Naive thymus-derived CD4-positive, alpha-beta T cell (primary cell): ENCODE data around the gene ZNF366. TPM values are rescaled to one million over a fixed set of nuclear protein-coding genes. Genes with fewer than 3 reads are reported as not detected.

Source experiments
- ATAC-seq: fragments of 150-1000 bp; cut with Tn5 transposase; 2 replicates; pipeline ENCODE4 v1.10.0; 2021; ENCODE audit warnings: mild to moderate bottlenecking, moderate library complexity
- CTCF ChIA-PET: fragments of 350-600 bp; sonication (Branson Sonifier 250); formaldehyde crosslinking; loops from one replicate; lab custom pipeline; 2021; ENCODE audit warnings: antibody characterized with exemption; lab: Charles Lee
- POLR2A ChIA-PET: fragments of 350-600 bp; sonication (Branson Sonifier 250); formaldehyde crosslinking; loops from one replicate; lab custom pipeline; 2021; ENCODE audit warnings: antibody characterized with exemption, inconsistent platforms; lab: Charles Lee
- DNase-seq, 9 donors: peaks; one replicate each; pipeline versions ENCODE4 v3.0.0 to v3.0.0-alpha.2; 2020 to 2022; ENCODE audit warnings: mixed read lengths in 1 of 9
- H3K27ac ChIP-seq: one replicate; pipeline ENCODE4 v1.7.0; 2013; ENCODE audit warnings: mild to moderate bottlenecking, low read depth, low read length, moderate library complexity
- H3K27me3 ChIP-seq, 2 donors: one replicate each; pipeline ENCODE4 v1.7.0; 2013; ENCODE audit warnings: low read length in 2 of 2, mild to moderate bottlenecking in 2 of 2, moderate library complexity in 2 of 2; ENCODE audit not compliant: control insufficient read depth in 2 of 2, insufficient read depth in 2 of 2
- H3K36me3 ChIP-seq, 3 experiments: 1 replicate in 2 of 3; 2 replicates in 1 of 3; pipeline ENCODE4 v1.7.0; 2013; ENCODE audit warnings: low read length in 3 of 3, mild to moderate bottlenecking in 3 of 3, moderate library complexity in 1 of 3; ENCODE audit not compliant: insufficient read depth in 3 of 3, control insufficient read depth in 2 of 3
- H3K4me1 ChIP-seq, 2 donors: one replicate each; pipeline ENCODE4 v1.7.0; 2013; ENCODE audit warnings: low read length in 2 of 2, mild to moderate bottlenecking in 2 of 2, moderate library complexity in 1 of 2; ENCODE audit not compliant: control insufficient read depth in 2 of 2, insufficient read depth in 2 of 2
- H3K4me3 ChIP-seq: 2 replicates; pipeline ENCODE4 v1.7.0; 2013; ENCODE audit warnings: mild to moderate bottlenecking, low read length
- H3K9me3 ChIP-seq, 3 experiments: 1 replicate in 2 of 3; 2 replicates in 1 of 3; pipeline ENCODE4 v1.7.0; 2013; ENCODE audit warnings: low read length in 3 of 3; ENCODE audit not compliant: control insufficient read depth in 2 of 3
- H3K27ac Mint-ChIP-seq, 9 donors: one replicate each; pipeline ENCODE4 v1.8.0; 2020 to 2022; ENCODE audit warnings: mixed read lengths in 9 of 9, mild to moderate bottlenecking in 8 of 9, moderate library complexity in 5 of 9, inconsistent platforms in 2 of 9
- H3K27me3 Mint-ChIP-seq, 5 donors: one replicate each; pipeline ENCODE4 v1.8.0; 2021 to 2022; ENCODE audit warnings: mixed read lengths in 5 of 5, mild to moderate bottlenecking in 1 of 5
- H3K36me3 Mint-ChIP-seq, 5 donors: one replicate each; pipeline ENCODE4 v1.8.0; 2020 to 2022; ENCODE audit warnings: mixed read lengths in 5 of 5, mild to moderate bottlenecking in 3 of 5, inconsistent platforms in 1 of 5
- H3K4me1 Mint-ChIP-seq, 7 donors: one replicate each; pipeline ENCODE4 v1.8.0; 2020 to 2022; ENCODE audit warnings: mixed read lengths in 7 of 7, mild to moderate bottlenecking in 3 of 7, inconsistent platforms in 1 of 7
- H3K4me3 Mint-ChIP-seq, 10 donors: one replicate each; pipeline ENCODE4 v1.8.0; 2020 to 2022; ENCODE audit warnings: mild to moderate bottlenecking in 10 of 10, mixed read lengths in 10 of 10, moderate library complexity in 6 of 10, inconsistent platforms in 2 of 10
- H3K9me3 Mint-ChIP-seq, 11 donors: one replicate each; pipeline ENCODE4 v1.8.0; 2020 to 2022; ENCODE audit warnings: mixed read lengths in 11 of 11, mild to moderate bottlenecking in 4 of 11, inconsistent platforms in 1 of 11, moderate library complexity in 1 of 11
- intact Hi-C, 2 donors: fragments of 100-400 bp; cut with micrococcal nuclease; formaldehyde crosslinking; loops; one replicate each; pipeline ENCODE4 v1.15.1; 2023
- polyA plus RNA-seq, 2 donors: library from polyadenylated mRNA; unstranded; fragments of 300-500 nt; fragmentation: Illumina TruSeq; gene quantifications; one replicate each; pipeline ENCODE4 v1.2.3, GENCODE V29; 2021
- total RNA-seq, 6 experiments: library from RNA in 5 of 6; stranded (reverse) in 5 of 6; gene quantifications; 1 replicate in 5 of 6; 2 replicates in 1 of 6; pipeline ENCODE4 v1.2.3 and lab custom pipeline; 2021 to 2026

The ZNF366 gene
- total and polyA plus RNA-seq, 7 experiments from 2014 or later: 0.11 to 1.1 (median 0.19) TPM; not detected in 4

DNA sequence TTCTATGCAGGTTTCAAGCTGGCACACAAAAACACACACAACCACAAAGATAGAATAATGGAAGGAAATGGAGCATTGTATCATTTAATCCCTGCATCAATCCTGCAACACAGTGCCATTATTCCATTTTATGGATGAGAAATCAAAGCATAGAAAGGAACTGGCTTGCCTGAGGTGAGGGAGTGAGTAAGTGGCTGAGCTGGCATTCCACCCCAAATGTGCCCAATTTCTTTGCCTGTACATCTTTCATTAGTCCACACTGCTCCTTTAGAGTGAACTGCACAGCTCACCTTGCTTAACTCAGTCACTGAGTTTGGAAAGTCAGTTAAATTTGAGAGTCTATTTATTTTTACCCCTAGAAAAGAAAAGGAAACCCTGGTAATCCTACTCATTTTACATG, 28.9 kb downstream of the ZNF366 start:
- Histone ChIP-seq H3K4me3 (no peak overlapping the region), H3K27ac (no peak overlapping the region), H3K27me3 (no peaks in the 10 kb centered on the region), H3K4me1 (no peaks in the 10 kb centered on the region), H3K36me3 (no peaks in the 10 kb centered on the region), H3K9me3 (no peaks in the 10 kb centered on the region)
- intact Hi-C loops: no loop called here
- Mint-ChIP-seq H3K4me1 (no peaks in the 10 kb centered on the region), H3K36me3 (no peaks in the 10 kb centered on the region), H3K27ac (no peak overlapping the region), H3K4me3 (no peak overlapping the region), H3K27me3 (peaks cover 13 to 29% (median 27%) of the 10 kb centered on the region in 5 donors), H3K9me3 (peaks cover 0 to 2% (median 0%) of the 10 kb centered on the region in 11 donors)
- no peak for DNase-seq
- CTCF ChIA-PET: no interaction called here
- POLR2A ChIA-PET: no interaction called here
- ATAC-seq: no peak

- Histone ChIP-seq H3K27ac (no peak overlapping the region), H3K4me1 (no peaks in the 10 kb centered on the region), H3K4me3 (no peak overlapping the region), H3K27me3 (no peaks in the 10 kb centered on the region), H3K36me3 (no peaks in the 10 kb centered on the region), H3K9me3 (no peaks in the 10 kb centered on the region)
- CTCF ChIA-PET: no interaction called here
- H3K27me3 Mint-ChIP-seq: peaks cover 20 to 36% (median 27%) of the 10 kb centered on the region in 5 donors
- intact Hi-C loops: no loop called here
- POLR2A ChIA-PET: no interaction called here
- no peaks in the 10 kb centered on the region for H3K36me3 Mint-ChIP-seq
- H3K4me1 Mint-ChIP-seq: peaks cover 0 to 4% (median 0%) of the 10 kb centered on the region in 7 donors
- H3K9me3 Mint-ChIP-seq: peaks cover 0 to 3% (median 0%) of the 10 kb centered on the region in 11 donors
- ATAC-seq (no peak), DNase-seq (no peak)
- H3K27ac Mint-ChIP-seq: no peak overlapping the region
- no peak overlapping the region for H3K4me3 Mint-ChIP-seq
Measured at GRCh38 chr5:72477644-72478043, 29.6 kb downstream of the ZNF366 start.

DNA sequence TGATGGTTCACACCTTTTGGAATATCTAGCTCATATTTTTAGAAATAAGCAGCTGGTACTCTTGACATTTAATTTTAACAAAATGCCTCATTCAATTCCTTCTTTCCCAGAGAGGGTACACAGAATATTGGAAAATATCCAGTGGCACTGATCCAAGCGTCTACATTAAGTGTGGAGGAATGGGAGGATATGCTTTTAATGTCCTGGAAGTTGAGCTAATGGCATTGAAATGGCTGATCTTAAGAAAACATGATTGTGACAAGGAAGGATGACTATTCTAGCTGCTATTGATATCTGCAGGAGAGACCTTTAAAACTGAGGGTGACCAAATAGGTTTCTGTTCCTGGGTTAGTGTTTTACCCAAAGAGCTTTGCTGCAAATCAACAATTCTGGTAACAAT, 30.0 kb downstream of the ZNF366 start:
- ChIA-PET CTCF (no interaction called here), POLR2A (no interaction called here)
- Histone ChIP-seq H3K27me3 (no peaks in the 10 kb centered on the region), H3K4me3 (no peak overlapping the region), H3K4me1 (no peaks in the 10 kb centered on the region), H3K27ac (no peak overlapping the region), H3K9me3 (no peaks in the 10 kb centered on the region), H3K36me3 (no peaks in the 10 kb centered on the region)
- H3K9me3 Mint-ChIP-seq: peaks cover 0 to 3% (median 0%) of the 10 kb centered on the region in 11 donors
- no peak overlapping the region for H3K27ac Mint-ChIP-seq
- intact Hi-C loops: no loop called here
- DNase-seq (no peak), ATAC-seq (no peak)
- H3K36me3 Mint-ChIP-seq: no peaks in the 10 kb centered on the region
- no peak overlapping the region for H3K4me3 Mint-ChIP-seq
- H3K4me1 Mint-ChIP-seq: peaks cover 0 to 4% (median 0%) of the 10 kb centered on the region in 7 donors
- peaks cover 21 to 35% (median 27%) of the 10 kb centered on the region in 5 donors for H3K27me3 Mint-ChIP-seq

GRCh38 chr5:72476721-72477120, 30.5 kb downstream of the ZNF366 start:
- POLR2A ChIA-PET: no interaction called here
- CTCF ChIA-PET: no interaction called here
- intact Hi-C loops: no loop called here
- Histone ChIP-seq H3K27ac (no peak overlapping the region), H3K36me3 (no peaks in the 10 kb centered on the region), H3K4me1 (no peaks in the 10 kb centered on the region), H3K4me3 (no peak overlapping the region), H3K27me3 (no peaks in the 10 kb centered on the region), H3K9me3 (no peaks in the 10 kb centered on the region)
- Mint-ChIP-seq H3K9me3 (peaks cover 0 to 3% (median 0%) of the 10 kb centered on the region in 11 donors), H3K27ac (no peak overlapping the region), H3K27me3 (peaks cover 21 to 35% (median 27%) of the 10 kb centered on the region in 5 donors), H3K4me1 (peaks cover 0 to 4% (median 0%) of the 10 kb centered on the region in 7 donors), H3K4me3 (no peak overlapping the region), H3K36me3 (no peaks in the 10 kb centered on the region)
- ATAC-seq (no peak), DNase-seq (no peak)

DNA sequence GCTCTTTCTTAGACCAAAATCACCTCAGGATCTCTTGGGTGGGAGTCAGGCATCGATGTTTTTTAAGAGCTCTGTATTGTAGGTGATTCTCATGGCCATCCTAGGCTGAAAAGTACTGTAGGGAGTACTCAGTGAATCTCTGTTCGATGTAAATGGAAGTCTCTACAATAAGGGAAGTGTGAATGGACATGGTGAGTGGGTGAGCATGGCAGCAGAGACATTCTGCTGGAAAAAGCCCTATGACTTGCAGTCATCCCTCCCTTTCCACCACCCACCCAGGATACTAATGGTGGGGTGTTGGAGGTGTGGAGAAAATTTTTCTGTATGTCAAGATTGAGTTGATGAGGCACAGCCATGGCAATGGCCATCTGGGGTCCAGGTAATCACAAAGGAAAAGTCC, 30.9 kb downstream of the ZNF366 start:
- CTCF ChIA-PET: no interaction called here
- peaks cover 0 to 4% (median 0%) of the 10 kb centered on the region in 7 donors for H3K4me1 Mint-ChIP-seq
- H3K27me3 Mint-ChIP-seq: peaks cover 24 to 38% (median 30%) of the 10 kb centered on the region in 5 donors
- POLR2A ChIA-PET: no interaction called here
- no peaks in the 10 kb centered on the region for H3K9me3 ChIP-seq
- H3K4me1 ChIP-seq: no peaks in the 10 kb centered on the region
- H3K4me3 Mint-ChIP-seq: no peak overlapping the region
- no peaks in the 10 kb centered on the region for H3K36me3 ChIP-seq
- no peaks in the 10 kb centered on the region for H3K36me3 Mint-ChIP-seq
- no peak overlapping the region for H3K4me3 ChIP-seq
- intact Hi-C loops: no loop called here
- ATAC-seq (no peak), DNase-seq (no peak)
- no peaks in the 10 kb centered on the region for H3K27me3 ChIP-seq
- H3K27ac Mint-ChIP-seq: no peak overlapping the region
- peaks cover 0 to 3% (median 0%) of the 10 kb centered on the region in 11 donors for H3K9me3 Mint-ChIP-seq
- H3K27ac ChIP-seq: no peak overlapping the region

GRCh38 chr5:72474516-72474915, 32.7 kb downstream of the ZNF366 start:
- DNase-seq: no peak
- ChIA-PET POLR2A (no interaction called here), CTCF (no interaction called here)
- Histone ChIP-seq H3K4me1 (no peaks in the 10 kb centered on the region), H3K27ac (no peak overlapping the region), H3K27me3 (no peaks in the 10 kb centered on the region), H3K36me3 (no peaks in the 10 kb centered on the region), H3K9me3 (no peaks in the 10 kb centered on the region), H3K4me3 (no peak overlapping the region)
- Mint-ChIP-seq H3K27ac (no peak overlapping the region), H3K9me3 (peaks cover 0 to 5% (median 0%) of the 10 kb centered on the region in 11 donors), H3K36me3 (no peaks in the 10 kb centered on the region), H3K4me3 (no peak overlapping the region), H3K4me1 (peaks cover 0 to 4% (median 0%) of the 10 kb centered on the region in 7 donors), H3K27me3 (peaks cover 27 to 49% (median 36%) of the 10 kb centered on the region in 5 donors)
- no peak for ATAC-seq
- intact Hi-C loops: no loop called here

DNA sequence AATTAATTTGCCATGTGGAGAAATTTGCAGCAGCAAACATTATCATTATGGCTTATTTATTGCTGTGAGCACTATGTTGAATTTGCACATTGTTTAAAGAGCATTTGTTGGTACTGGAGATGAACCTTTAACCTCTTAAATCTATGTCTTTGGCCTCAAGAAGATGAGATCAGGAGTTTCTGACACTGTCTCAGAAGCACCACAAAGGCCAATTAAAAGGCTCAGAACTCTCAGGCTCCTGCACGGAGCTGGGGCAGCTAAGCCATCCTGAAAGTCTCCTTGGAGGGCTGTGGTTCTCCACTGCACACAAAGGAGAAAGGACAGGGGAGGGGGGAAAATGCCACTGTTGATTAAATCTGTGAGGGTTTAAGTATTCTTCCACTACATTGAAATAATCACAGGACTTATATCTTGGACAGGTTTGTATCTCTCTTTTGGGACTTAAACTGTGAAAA, 33.1 kb downstream of the ZNF366 start:
- Mint-ChIP-seq H3K4me3 (no peak overlapping the region), H3K27ac (no peak overlapping the region), H3K27me3 (peaks cover 27 to 52% (median 38%) of the 10 kb centered on the region in 5 donors), H3K9me3 (peaks cover 0 to 5% (median 0%) of the 10 kb centered on the region in 11 donors), H3K36me3 (no peaks in the 10 kb centered on the region), H3K4me1 (peaks cover 0 to 4% (median 0%) of the 10 kb centered on the region in 7 donors)
- DNase-seq: no peak
- ChIA-PET POLR2A (no interaction called here), CTCF (no interaction called here)
- no peak for ATAC-seq
- H3K9me3 ChIP-seq: no peaks in the 10 kb centered on the region
- no peaks in the 10 kb centered on the region for H3K36me3 ChIP-seq
- H3K27me3 ChIP-seq: no peaks in the 10 kb centered on the region
- no peak overlapping the region for H3K4me3 ChIP-seq
- H3K27ac ChIP-seq: no peak overlapping the region
- intact Hi-C loops: no loop called here
- no peaks in the 10 kb centered on the region for H3K4me1 ChIP-seq
